Measurements from ENCODE around the gene OTX1. TPM values are rescaled to one million over a fixed set of nuclear protein-coding genes. Genes with fewer than 3 reads are reported as not detected.
"Not testable (repeated sequence)": the region's sequence is repeated elsewhere in the genome, so short reads cannot be mapped to it uniquely, and the experiment has no call there.

OTX1 gene
- total RNA-seq, 1 donor from 2014 or later: not detected

DNA sequence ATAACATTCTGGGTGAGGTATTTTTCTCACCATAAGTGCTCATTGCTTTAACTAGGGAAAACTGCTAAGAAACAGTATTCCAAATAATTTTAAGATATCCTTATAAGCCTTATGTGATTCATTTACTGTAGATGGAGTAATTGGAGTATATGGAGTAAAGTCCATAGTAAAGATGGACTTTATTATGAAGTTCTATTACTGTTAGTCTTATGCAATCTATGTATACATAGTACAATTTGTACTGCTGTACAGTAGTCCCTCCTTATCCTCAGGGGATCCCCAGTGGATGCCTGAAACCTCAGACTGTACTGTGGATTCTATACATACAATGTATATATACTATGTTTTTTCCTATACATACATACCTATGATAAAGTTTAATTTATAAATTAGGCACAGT, 41.1 kb upstream of the OTX1 start:
- no peak for DNase-seq (ENCODE audit: extremely low spot score in 2 of 2)
- Histone ChIP-seq H3K4me3 (no peak overlapping the region), H3K4me1 (no peaks in the 10 kb centered on the region), H3K27me3 (no peaks in the 10 kb centered on the region), H3K9me3 (no peaks in the 10 kb centered on the region), H3K27ac (no peak overlapping the region), H3K36me3 (peaks cover 0 to 8% of the 10 kb centered on the region in 2 donors)
- intact Hi-C loops (cut with DNase I): no loop called here
- no peak for TF ChIP-seq POLR2AphosphoS5 (IDR thresholded peaks at IDR 0.05; ENCODE audit: insufficient read depth in 1 of 2, low read depth in 1 of 2)
- no peak for TF ChIP-seq CTCF (IDR thresholded peaks at IDR 0.05)
- no peak for TF ChIP-seq POLR2A (IDR thresholded peaks at IDR 0.05)

- no peaks in the 10 kb centered on the region for H3K4me1 ChIP-seq
- peaks cover 0 to 22% of the 10 kb centered on the region in 2 donors for H3K36me3 ChIP-seq
- no peak for DNase-seq (ENCODE audit: extremely low spot score in 2 of 2)
- intact Hi-C loops (cut with DNase I): no loop called here
- H3K9me3 ChIP-seq: no peaks in the 10 kb centered on the region
- no peak for TF ChIP-seq CTCF (IDR thresholded peaks at IDR 0.05)
- no peak for TF ChIP-seq POLR2AphosphoS5 (IDR thresholded peaks at IDR 0.05; ENCODE audit: insufficient read depth in 1 of 2, low read depth in 1 of 2)
- TF ChIP-seq POLR2A (IDR thresholded peaks at IDR 0.05): no peak
- H3K4me3 ChIP-seq: no peak overlapping the region
- no peaks in the 10 kb centered on the region for H3K27me3 ChIP-seq
- H3K27ac ChIP-seq: no peak overlapping the region
These were observed 38.1 kb upstream of the OTX1 start for GRCh38 chr2:63012541-63012940.

- no peak overlapping the region for H3K27ac ChIP-seq
- H3K4me3 ChIP-seq: no peak overlapping the region
- no peaks in the 10 kb centered on the region for H3K9me3 ChIP-seq
- TF ChIP-seq CTCF (IDR thresholded peaks at IDR 0.05) (no peak), POLR2AphosphoS5 (IDR thresholded peaks at IDR 0.05; ENCODE audit: insufficient read depth in 1 of 2, low read depth in 1 of 2) (no peak), POLR2A (IDR thresholded peaks at IDR 0.05) (no peak)
- H3K4me1 ChIP-seq: no peaks in the 10 kb centered on the region
- no peaks in the 10 kb centered on the region for H3K27me3 ChIP-seq
- H3K36me3 ChIP-seq: peaks cover 0 to 22% of the 10 kb centered on the region in 2 donors
- intact Hi-C loops (cut with DNase I): no loop called here
- DNase-seq (ENCODE audit: extremely low spot score in 2 of 2): no peak
These were observed 37.2 kb upstream of the OTX1 start for GRCh38 chr2:63013438-63013837.

DNA sequence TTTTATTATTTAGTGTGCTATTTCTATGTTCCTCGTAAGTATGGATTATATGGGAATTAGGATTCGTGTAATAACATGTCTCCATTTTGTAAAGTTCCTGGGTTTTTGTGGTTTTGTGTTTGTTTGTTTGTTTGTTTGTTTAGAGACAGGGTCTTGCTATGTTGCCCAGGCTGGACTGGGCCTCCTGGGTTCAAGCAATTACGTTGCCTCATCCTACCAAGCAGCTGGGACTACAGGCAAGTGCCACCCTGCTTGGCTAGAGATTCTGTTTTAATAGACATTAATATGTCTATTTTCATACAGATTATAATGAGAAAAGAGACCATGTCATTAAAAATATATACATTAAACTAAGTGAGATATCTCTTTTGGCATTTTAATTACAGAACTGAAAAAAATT, 35.2 kb upstream of the OTX1 start:
- DNase-seq (ENCODE audit: extremely low spot score in 2 of 2): no peak
- no peaks in the 10 kb centered on the region for H3K4me1 ChIP-seq
- H3K9me3 ChIP-seq: no peaks in the 10 kb centered on the region
- peaks cover 0 to 22% of the 10 kb centered on the region in 2 donors for H3K36me3 ChIP-seq
- H3K27me3 ChIP-seq: no peaks in the 10 kb centered on the region
- no peak overlapping the region for H3K27ac ChIP-seq
- H3K4me3 ChIP-seq: no peak overlapping the region
- TF ChIP-seq POLR2A (IDR thresholded peaks at IDR 0.05) (no peak), POLR2AphosphoS5 (IDR thresholded peaks at IDR 0.05; ENCODE audit: insufficient read depth in 1 of 2, low read depth in 1 of 2) (no peak), CTCF (IDR thresholded peaks at IDR 0.05) (no peak)
- intact Hi-C loops (cut with DNase I): no loop called here

DNA sequence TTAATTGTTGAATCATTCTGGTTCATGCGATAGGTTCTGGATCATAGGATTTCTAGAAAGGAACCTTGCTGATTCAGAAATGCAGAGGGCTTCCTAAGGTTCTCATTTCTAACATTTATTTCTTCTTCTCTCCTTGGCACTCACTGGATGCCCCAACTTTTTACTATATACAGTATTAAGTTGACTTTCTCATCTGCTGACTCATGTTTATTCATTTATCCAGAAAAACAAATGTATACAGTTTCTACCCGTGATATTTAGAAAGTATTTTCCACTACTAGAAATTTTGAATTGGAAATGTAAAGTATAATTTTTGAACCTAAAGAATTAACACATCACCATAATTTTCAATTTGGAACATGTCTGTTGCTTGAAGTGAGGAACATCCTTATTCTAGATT, 32.2 kb upstream of the OTX1 start:
- no peak overlapping the region for H3K4me3 ChIP-seq
- TF ChIP-seq POLR2AphosphoS5 (IDR thresholded peaks at IDR 0.05; ENCODE audit: insufficient read depth in 1 of 2, low read depth in 1 of 2) (no peak), CTCF (IDR thresholded peaks at IDR 0.05) (no peak), POLR2A (IDR thresholded peaks at IDR 0.05) (no peak)
- no peaks in the 10 kb centered on the region for H3K4me1 ChIP-seq
- no peak overlapping the region for H3K27ac ChIP-seq
- intact Hi-C loops (cut with DNase I): no loop called here
- no peak for DNase-seq (ENCODE audit: extremely low spot score in 2 of 2)
- H3K36me3 ChIP-seq: peaks cover 0 to 28% of the 10 kb centered on the region in 2 donors
- H3K27me3 ChIP-seq: no peaks in the 10 kb centered on the region
- no peaks in the 10 kb centered on the region for H3K9me3 ChIP-seq

DNA sequence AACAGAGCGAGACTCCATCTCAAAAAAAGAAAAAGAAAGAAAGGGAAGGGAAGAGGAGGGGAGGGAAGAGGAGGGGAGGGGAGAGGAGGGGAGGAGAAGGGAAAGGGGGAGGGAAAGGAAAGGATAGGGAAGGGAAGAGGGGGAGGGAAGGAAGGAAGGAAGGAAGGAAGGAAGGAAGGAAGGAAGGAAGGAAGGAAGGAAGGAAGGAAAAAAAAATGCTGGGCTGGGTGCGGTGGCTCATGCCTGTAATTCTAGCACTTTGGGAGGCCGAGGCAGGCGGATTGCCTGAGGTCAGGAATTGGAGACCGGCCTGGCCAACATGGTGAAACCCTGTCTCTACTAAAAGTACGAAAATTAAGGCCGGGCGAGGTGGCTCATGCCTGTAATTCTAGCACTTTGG, 30.9 kb upstream of the OTX1 start:
- intact Hi-C loops (cut with DNase I); DNase-seq (ENCODE audit: extremely low spot score in 2 of 2); H3K4me3 ChIP-seq; H3K27ac ChIP-seq; H3K9me3 ChIP-seq; H3K27me3 ChIP-seq; H3K4me1 ChIP-seq: not testable (repeated sequence)
- peaks cover 0 to 20% of the 10 kb centered on the region in 2 donors for H3K36me3 ChIP-seq
